Esophagus mucosa (tissue), 1 donor: ENCODE data around the gene ITGA5. TPM values are rescaled to one million over a fixed set of nuclear protein-coding genes. Genes with fewer than 3 reads are reported as not detected.

Source experiments
- ATAC-seq: fragments of 200-7000 bp; cut with Tn5 transposase; one replicate; pipeline ENCODE4 v1.9.1; 2020
- total RNA-seq: library from RNA; stranded (reverse); gene quantifications from one replicate; pipeline ENCODE4 v1.2.4, GENCODE V29; 2023
- donor health status: DM: yes; HTN: yes; CAD: no.

ITGA5 gene
- total RNA-seq, 1 donor from 2014 or later, result 12.8 TPM

DNA sequence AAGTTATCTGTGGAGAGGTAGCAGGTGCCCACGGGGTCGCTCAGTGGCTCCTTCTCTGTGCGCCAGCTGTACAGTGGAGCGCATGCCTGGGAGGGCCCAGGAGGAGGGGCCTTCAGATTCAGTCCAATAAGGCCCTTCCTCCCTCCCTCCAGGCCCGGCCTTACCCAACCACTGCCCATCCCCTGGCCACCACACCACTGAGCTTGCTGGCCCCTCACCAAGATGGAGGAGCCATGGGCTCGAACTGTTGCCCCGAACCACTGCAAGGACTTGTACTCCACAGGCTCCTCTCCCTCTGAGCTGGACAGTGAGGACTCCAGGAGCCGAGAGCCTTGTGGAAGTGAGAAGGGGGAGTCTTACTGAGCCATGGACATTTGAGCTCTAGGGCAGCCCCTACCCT is 9.8 kb downstream of the ITGA5 start:
- no peak for ATAC-seq

DNA sequence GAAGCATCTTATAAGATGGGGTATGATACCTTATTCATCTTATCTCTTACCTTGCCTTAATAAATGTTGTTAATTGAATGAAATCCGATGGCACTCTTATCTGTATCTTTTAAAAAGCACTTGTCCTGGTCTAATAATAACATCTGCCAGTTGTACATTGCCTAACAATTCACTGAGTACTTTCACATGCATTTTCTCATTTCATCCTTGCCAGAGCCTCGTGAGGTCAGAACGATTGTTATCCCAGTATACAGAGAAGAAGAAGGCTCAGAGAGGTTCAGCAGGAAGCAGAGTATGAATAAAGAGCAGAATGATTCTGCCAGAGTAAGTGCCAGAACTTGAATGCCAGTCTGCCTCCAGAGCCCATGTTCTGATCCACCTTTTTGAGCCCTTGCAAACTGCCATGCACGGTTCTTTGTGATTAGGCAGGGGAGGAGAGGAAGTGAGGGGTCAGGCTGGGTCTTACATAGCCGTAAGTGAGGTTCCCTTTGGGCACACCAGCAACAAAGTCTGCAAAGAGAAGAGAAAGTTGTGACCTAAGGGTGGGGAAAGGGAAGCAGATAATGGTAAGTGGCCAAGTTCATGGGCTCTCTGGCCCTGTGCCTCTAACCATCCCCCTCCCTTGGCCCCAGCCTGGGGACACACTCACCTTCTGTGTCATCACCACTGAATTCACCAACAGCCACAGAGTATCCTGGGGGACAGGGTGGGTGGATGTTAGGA is 11.7 kb downstream of the ITGA5 start:
- no peak for ATAC-seq

GRCh38 chr12:54405573-54405972 is 13.5 kb downstream of the ITGA5 start:
- no peak for ATAC-seq

- ATAC-seq, result no peak
Observed at GRCh38 chr12:54405106-54405505, 14.0 kb downstream of the ITGA5 start.

GRCh38 chr12:54404061-54405004 is 14.7 kb downstream of the ITGA5 start:
- ATAC-seq, result peak; percentile 21

DNA sequence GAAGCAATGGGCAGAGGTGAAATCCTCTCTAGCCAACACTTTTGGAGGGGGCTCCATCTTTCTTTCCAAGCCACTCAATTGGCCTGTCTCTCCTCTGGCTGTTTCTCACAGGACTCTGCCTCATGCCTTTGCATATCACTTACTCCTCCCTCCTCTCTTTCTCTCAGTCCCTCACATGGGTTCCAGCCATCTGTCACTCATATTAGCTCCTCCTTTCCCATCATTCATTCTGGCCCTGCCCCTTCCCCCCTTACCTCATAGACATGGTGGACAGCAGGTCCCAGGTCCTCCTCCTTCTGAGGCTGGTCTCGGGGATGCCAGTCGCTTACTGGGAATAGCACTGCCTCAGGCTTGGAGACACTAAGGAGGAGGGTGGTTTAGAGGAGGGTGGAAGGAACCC is 17.9 kb downstream of the ITGA5 start:
- no peak for ATAC-seq

DNA sequence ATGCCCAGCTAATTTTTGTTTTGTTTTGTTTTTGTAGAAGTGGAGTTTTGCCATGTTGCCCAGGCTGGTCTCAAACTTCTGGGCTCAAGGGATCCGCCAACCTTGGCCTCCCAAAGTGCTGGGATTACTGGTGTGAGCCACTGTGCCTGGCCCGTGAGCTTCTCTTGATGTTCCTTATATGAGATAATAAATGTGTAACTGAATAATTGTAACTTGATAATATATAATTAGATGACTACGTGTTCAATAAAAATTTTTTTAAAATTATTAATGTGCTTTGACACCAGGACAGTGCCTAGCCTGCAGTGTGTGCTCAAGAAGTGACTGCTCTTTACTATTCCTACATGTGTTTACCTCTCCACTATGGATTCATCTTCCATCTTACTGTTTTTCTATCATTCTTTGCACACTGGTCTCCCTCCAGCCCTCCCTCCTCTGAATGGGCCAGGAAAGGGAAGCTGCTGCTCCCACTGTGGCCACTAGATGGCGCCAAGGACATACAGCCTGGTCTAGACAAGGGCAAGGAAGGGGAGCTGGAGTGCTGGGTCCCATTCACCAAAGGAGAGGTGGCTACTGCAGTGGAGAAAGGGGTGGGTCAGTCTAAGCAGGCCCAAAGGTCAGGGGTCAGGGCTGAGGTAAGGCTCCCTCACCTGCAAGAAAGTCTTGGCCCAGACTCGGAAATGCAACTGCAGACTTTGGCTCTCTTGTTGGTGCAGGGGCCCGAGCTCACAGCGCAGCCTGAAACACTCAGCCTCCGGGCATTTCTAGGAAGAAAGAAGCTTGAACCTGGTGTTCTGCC is 19.9 kb downstream of the ITGA5 start:
- peak; percentile 82 for ATAC-seq

DNA sequence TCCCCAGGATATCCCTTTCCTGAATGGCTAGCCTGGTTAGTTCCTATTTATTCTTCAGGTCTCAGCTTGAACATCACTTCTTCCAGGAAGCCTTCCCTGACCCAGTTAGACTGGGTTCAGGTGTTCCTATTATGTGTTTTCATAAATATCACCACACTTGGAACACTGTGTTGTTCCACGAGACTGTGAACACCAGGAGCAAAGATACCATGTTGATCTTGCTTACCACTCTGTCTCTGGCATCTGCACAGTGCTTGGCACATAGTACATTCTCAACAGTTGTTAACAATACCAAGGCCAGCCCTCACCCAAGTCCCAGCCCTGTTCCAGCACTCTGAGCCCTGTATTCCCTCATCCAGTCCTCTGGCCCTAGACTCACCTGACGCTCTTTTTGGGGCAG is 20.8 kb downstream of the ITGA5 start:
- no peak for ATAC-seq

DNA sequence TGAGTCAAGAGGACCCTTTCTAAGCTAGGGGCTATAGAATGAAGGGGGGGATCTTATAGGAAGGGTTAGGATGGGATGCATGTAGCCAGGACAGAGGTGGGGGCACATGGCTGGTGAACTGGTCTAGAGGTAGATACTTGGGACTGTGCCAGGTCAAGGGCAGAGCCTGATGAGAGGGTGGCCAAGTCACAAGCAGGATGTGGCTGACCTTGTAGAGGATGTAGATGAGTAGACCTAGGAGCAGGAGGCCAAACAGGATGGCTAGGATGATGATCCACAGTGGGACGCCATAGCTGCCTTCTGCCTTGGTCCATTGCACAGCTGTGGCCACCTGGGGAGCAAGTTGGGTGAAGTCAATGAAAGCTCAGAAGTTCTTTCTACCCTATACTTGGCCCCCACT is 21.9 kb downstream of the ITGA5 start:
- no peak for ATAC-seq

DNA sequence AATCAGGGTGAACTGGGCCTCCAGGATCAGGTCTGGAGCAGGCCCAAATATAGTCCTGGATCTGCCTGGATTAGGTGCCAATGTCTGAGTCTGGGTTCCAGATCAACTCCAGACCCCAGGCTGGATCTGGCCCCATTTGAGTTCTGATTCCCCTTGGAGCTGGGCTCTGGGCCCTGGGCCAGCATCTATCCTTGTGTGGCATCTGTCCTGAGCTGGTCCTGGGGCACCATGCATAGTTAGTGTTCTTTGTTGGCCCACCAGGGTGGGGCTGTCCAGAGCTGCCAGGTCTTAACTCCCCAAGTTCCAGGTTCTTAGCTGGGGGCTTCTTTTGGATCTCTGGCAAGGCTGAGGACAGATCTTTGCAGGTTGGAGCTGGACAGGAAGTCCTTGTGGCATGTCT is 23.5 kb downstream of the ITGA5 start:
- ATAC-seq, result no peak

DNA sequence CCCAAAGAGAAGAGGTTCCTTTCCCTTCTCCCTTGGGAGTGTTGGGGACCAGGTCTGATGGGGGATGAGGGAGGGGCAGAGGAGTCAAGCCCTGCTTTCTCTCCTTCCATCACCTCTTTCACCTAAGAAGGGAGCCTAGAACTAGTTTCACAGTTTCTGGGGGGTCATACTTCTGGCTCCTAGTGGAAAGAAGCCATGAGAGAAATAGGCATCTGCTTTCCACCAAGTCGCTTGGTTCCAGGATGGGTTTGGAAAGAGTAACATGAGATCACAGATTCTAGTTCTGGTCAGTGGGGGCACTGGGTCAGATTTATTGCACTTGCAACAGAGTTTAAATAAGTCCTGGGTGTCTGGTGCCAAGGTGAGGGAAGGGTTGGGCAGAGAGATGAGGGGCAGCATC is 24.1 kb downstream of the ITGA5 start:
- no peak for ATAC-seq

GRCh38 chr12:54394281-54394719 is 24.8 kb downstream of the ITGA5 start:
- peak; percentile 26 for ATAC-seq

GRCh38 chr12:54393743-54394142 is 25.3 kb downstream of the ITGA5 start:
- peak; percentile 13 for ATAC-seq

GRCh38 chr12:54393207-54393609 is 25.9 kb downstream of the ITGA5 start:
- ATAC-seq, result no peak

DNA sequence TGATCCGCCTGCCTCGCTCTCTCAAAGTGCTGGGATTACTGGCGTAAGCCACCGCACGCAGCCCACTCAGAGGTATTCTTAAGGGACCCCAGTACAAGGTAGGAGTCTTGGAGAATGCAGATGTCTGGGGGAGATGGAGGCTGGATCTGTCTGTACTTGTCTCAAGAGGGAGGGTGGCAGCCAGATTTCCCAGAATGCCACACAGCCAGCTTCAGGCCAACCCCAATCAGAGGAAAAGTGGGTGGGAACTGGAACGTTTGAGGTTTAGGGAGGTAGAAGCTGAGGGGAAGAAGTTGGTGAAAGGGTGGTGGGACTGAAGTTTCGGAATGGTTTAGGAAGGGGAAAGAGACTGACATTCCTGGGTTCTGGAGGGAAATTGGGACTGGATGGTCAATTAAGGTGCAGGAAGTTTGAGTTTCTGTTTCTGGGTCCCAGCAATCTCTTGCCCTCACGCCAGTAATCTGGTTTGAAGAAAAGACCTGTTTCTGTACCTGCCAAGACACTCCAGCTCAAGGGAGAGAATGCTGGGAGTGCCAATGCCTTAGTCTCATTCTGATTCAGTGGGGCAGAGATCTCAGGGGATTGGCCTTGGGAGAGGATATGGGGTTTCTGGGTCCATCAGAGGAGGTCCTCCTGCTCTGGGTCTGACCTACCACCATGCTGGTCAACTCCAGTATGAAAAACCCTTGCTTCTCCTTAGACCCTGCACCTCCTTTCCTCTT is 26.4 kb downstream of the ITGA5 start:
- ATAC-seq, result no peak

GRCh38 chr12:54390668-54391551 is 28.2 kb downstream of the ITGA5 start:
- peak; percentile 50 for ATAC-seq

GRCh38 chr12:54390176-54390667 is 28.8 kb downstream of the ITGA5 start:
- ATAC-seq, result peak; percentile 56

GRCh38 chr12:54389607-54390175 is 29.4 kb downstream of the ITGA5 start:
- ATAC-seq, result no peak

DNA sequence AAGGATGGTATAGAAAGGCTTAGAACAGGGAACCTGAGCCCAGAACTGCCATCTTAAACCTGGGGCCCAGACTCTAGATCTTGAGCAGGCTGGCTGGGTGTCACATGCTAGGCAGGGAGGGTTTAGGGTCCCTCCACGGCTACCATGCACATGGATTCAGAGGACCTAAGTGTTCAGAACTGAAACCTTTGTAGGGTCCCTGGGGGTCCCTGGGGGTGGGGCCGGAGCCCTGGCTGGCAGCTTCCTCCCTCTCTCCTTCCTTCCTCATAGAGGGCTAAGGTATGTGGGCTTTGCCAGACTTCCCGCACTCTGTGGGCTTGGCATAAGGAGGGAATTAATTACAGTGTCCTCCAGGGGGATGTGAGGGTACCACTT is 29.9 kb downstream of the ITGA5 start:
- ATAC-seq, result no peak
